KG1 (cell line): ENCODE measurements around the gene UGCG.
"Not testable (repeated sequence)": the region's sequence is repeated elsewhere in the genome, so short reads cannot be mapped to it uniquely, and the experiment has no call there.

ENCODE experiments used
- DNase-seq: peaks from one replicate; lab custom pipeline; 2025; lab: John Stamatoyannopoulos, UW

Gene UGCG

GRCh38 chr9:111955048-111955447 lies 58.4 kb downstream of the UGCG start:
- DNase-seq: no peak

GRCh38 chr9:111957856-111958631 lies 61.4 kb downstream of the UGCG start:
- DNase-seq: no peak

- DNase-seq: no peak
These were observed 63.1 kb downstream of the UGCG start for GRCh38 chr9:111959468-111960359.

- DNase-seq: not testable (repeated sequence)
These were observed 63.9 kb downstream of the UGCG start for GRCh38 chr9:111960485-111960884.

GRCh38 chr9:111961009-111961408 lies 64.4 kb downstream of the UGCG start:
- no peak for DNase-seq

GRCh38 chr9:111961575-111961974 lies 65.0 kb downstream of the UGCG start:
- no peak for DNase-seq

GRCh38 chr9:111962021-111962420 lies 65.4 kb downstream of the UGCG start:
- DNase-seq: no peak

- no peak for DNase-seq
These were observed 67.4 kb downstream of the UGCG start for GRCh38 chr9:111963995-111964394.

GRCh38 chr9:111965566-111966019 lies 69.0 kb downstream of the UGCG start:
- no peak for DNase-seq

GRCh38 chr9:111966124-111966723 lies 69.6 kb downstream of the UGCG start:
- no peak for DNase-seq

- DNase-seq: no peak
These were observed 70.3 kb downstream of the UGCG start for GRCh38 chr9:111966861-111967291.

- no peak for DNase-seq
These were observed 71.0 kb downstream of the UGCG start for GRCh38 chr9:111967621-111968020.

- no peak for DNase-seq
These were observed 72.4 kb downstream of the UGCG start for GRCh38 chr9:111969061-111969460.

GRCh38 chr9:111969622-111970021 lies 73.0 kb downstream of the UGCG start:
- DNase-seq: no peak

- DNase-seq: no peak
These were observed 74.2 kb downstream of the UGCG start for GRCh38 chr9:111970827-111971226.

GRCh38 chr9:111974092-111974681 lies 77.6 kb downstream of the UGCG start:
- no peak for DNase-seq

GRCh38 chr9:111975709-111976108 lies 79.1 kb downstream of the UGCG start:
- no peak for DNase-seq

- DNase-seq: no peak
These were observed 82.0 kb downstream of the UGCG start for GRCh38 chr9:111978616-111979015.

GRCh38 chr9:111979561-111979960 lies 82.9 kb downstream of the UGCG start:
- no peak for DNase-seq

- no peak for DNase-seq
These were observed 83.8 kb downstream of the UGCG start for GRCh38 chr9:111980398-111980797.

GRCh38 chr9:111983484-111983908 lies 86.9 kb downstream of the UGCG start:
- DNase-seq: no peak
